GM10847 (cell line): ENCODE data around the gene GID8.

Source experiments
- POLR2A ChIP-seq: IDR thresholded peaks from 2 replicates; pipeline ENCODE4 v1.6.1; 2011; ENCODE audit not compliant: insufficient read length; ENCODE audit errors: extremely low read depth

The GID8 gene

GRCh38 chr20:62898970-62899632 is 38.8 kb upstream of the GID8 start:
- no peak for TF ChIP-seq POLR2A

DNA sequence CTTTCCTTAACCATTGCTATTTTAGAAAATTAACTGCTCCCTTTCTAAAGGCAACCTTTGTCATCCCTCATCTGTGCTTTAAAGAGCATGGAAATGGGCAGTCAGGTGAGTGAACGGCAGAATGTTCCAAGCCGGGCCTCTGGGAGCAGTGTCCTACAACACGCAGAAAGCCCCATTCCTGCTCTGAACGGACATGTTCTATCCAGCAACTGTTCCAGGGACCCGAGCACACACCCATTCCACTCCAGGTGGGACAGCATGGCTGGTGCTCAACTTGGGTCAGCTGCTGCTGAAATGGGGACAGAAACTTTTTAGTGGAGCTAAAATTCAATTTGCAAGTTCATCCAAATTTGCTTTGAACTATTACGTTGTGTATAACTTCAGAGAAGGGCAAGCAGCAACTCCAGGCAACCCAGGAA is 38.3 kb upstream of the GID8 start:
- TF ChIP-seq POLR2A = no peak

DNA sequence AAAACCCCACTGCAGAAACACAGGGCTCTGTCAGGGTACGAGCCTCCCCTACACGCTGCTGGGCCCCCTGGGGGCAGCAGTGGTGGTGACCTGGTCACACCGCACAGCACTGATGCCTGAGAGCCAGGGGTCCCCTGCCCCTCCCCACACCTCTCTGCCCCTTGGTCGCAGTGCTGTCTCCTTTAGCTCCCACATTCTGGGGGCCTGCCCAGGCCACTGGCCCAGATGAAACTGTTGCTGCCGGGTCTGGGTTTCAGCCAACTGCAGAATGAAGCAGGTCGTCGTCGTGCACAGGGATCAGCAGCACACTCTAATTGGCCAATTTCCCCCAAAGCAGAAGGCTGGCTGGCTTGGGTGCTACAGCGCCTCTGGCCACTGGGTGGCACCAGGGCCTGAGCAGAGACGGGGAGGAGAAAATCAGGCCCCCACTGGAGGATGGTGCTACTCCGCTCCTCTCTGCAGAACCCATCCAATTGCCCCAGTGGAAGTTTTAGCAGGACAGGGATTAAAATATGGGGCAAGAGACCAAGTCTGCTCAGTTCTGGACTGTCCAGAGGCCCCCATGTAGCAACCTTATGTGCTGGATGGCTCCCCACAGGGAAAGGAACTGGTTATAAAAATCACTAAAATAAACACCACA is 37.8 kb upstream of the GID8 start:
- TF ChIP-seq POLR2A = no peak

GRCh38 chr20:62900692-62901584 is 37.0 kb upstream of the GID8 start:
- no peak for TF ChIP-seq POLR2A

DNA sequence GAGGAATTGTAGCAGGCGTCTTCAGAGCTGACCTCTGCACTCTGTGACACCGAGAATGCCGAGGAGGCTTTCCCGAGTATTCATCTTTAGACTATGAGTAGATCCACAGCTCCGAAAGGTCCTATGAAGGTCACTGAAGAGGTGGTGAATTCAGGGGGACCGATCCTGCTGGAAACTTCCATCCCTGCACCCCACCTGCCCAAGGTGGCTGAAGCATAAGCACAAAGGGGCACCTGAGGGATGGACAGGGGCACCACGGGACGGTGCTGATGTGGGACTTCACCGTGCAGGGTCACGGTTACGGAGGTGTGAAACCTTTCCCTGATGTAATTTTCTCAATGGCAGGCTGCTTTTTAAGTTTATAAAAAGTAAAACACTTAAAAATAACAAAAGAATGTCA is 36.1 kb upstream of the GID8 start:
- TF ChIP-seq POLR2A = no peak

GRCh38 chr20:62902926-62903615 is 34.9 kb upstream of the GID8 start:
- no peak for TF ChIP-seq POLR2A

DNA sequence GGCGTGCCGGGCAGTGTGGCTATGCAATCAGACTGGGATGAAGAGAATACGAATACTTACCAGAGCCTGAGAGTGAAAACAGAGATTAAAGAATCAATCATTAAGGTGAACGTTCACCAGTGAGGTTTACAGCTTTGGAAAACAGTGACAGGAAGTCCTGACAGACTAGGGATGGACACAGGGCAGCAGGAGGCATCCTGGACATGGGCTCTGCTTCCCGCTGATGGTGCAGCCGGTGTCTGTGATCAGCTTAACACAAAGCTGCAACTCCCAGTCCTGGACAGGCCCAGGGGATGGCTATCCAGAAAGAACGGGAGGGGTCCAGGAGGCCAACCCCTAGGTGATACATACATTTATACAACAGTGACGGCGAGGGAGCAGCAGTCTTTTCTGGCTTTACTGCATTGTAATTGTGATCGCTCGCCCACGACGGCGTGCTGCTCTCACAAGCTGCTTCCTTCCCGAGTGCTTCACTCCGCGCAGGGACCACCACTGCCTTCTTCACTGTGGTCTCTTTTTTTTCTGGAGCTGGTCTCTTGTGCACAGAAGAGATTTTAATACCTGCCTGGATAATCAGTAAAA is 32.3 kb upstream of the GID8 start:
- TF ChIP-seq POLR2A = no peak

DNA sequence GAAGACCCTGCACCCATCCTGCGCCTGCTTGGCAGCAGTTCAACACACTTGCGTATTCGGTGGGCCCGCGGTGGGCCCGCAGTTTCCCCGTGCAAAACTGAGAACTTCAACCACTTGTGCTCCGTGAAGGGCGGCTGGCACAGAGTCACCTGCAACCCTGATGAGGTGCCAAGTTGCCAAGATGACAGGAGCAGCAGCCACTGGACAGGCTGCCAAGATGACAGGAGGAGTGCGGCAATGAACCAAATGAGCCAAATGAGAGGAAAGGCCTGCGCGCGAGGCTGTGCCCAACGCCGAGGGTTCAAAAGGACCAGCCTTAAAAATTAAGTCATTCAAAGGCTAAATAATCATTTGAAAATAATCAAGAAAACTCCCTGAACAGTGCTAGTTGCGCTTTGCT is 31.7 kb upstream of the GID8 start:
- TF ChIP-seq POLR2A = no peak

GRCh38 chr20:62906647-62907375 is 31.1 kb upstream of the GID8 start:
- TF ChIP-seq POLR2A = no peak

- no peak for TF ChIP-seq POLR2A
Measured at GRCh38 chr20:62907384-62908317, 30.3 kb upstream of the GID8 start.

DNA sequence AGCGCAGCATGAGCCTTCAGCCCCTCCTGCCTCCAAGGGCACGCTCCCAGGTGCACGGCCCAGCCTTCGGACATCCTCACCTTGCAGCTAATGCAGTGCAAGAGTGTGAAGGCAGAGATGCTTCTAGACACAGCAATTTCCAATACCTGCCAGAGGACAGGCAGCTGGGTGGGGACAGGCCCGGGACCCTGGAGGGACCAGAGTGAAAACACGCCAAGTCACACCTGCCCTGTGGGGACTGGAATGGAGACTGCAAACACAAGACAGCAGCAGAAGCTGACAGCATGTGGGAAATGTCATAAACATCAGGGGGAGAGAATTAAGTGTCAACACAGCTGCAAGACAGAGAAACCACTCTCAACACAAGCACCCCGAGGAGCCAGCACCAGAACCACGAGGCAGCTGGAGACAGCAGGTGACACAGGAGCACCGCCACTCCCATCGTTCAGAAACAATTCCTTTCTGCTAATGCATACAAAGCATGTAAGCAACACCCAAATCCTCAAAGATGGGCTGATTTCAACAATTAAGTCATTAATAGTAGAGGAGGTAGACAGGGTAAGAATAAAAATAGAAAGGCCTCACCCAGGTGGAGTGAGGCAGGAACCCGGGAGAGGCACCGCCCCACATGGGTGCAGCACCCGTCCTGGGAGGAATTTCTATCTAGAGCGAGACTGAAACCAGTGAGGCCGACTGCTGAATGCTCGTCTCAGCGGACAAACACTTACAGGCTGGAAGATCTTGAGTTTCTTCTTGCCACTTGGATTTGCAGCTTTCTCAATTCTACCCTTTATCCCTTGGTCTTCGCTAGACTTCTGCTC is 28.8 kb upstream of the GID8 start:
- TF ChIP-seq POLR2A = no peak

DNA sequence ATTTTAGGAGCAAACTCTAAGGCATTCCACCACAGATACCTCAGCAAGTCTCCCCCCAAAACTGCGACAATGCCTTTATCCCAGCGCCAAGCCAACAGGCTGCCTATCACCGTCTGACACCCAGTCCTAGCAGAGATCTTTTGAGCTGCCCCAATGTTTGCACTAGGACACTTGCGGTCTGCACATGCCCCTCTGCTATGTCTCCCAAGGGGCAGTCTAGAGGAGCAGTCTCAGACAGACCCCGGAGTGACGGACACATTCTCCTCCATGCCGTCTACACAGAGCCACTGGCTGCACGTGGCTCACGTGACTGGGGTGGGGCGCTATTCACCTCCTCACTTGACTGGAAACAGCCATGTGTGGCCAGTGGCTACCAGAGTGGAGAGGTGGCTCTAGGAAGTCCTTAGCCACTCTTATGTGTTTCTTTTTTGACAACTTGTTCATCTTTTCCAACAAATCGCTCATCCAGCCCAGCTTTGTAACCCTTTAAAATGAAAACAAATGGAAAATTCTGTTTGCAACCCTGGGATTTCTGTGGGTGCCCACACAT is 27.7 kb upstream of the GID8 start:
- TF ChIP-seq POLR2A = no peak
